DND-41 (cell line): ENCODE results near the gene GRAP2.

ENCODE experiments used
- ATAC-seq: fragments of 200-7000 bp; cut with Tn5 transposase; 3 replicates; pipeline ENCODE4 v1.9.1; 2021; ENCODE audit warnings: low read depth; ENCODE audit not compliant: insufficient read depth
- DNase-seq: peaks from one replicate; pipeline ENCODE4 v3.0.0-alpha.2; 2020
- H2AFZ ChIP-seq: 2 replicates; pipeline ENCODE4 v1.6.0; 2012; ENCODE audit warnings: low read depth, low read length
- H3K27ac ChIP-seq: 2 replicates; pipeline ENCODE4 v1.5.1; 2012; ENCODE audit warnings: low read length, inconsistent platforms
- H3K27me3 ChIP-seq: fragments of 200-600 bp; sonication (generic); 2 replicates; pipeline ENCODE4 v1.6.0; 2012; ENCODE audit warnings: low read length, mild to moderate bottlenecking, inconsistent platforms; ENCODE audit not compliant: insufficient read depth, poor library complexity
- H3K36me3 ChIP-seq: 2 replicates; pipeline ENCODE4 v1.5.1; 2012; ENCODE audit warnings: low read length, inconsistent platforms; ENCODE audit not compliant: insufficient read depth
- H3K4me1 ChIP-seq: 2 replicates; pipeline ENCODE4 v1.5.1; 2012; ENCODE audit warnings: mild to moderate bottlenecking, low read length; ENCODE audit not compliant: insufficient read depth
- H3K4me2 ChIP-seq: 2 replicates; pipeline ENCODE4 v1.6.0; 2012; ENCODE audit warnings: mild to moderate bottlenecking, moderate library complexity, low read length, inconsistent platforms; ENCODE audit not compliant: insufficient read depth
- H3K4me3 ChIP-seq, 2 experiments: fragments of 200-600 bp in 1 of 2; shearing (Covaris generic) in 1 of 2; 2 replicates each; pipeline ENCODE4 v1.5.1; 2012 to 2016; ENCODE audit warnings: inconsistent platforms in 2 of 2, low read length in 2 of 2, mild to moderate bottlenecking in 2 of 2, low read depth in 1 of 2, moderate library complexity in 1 of 2
- H3K79me2 ChIP-seq: 2 replicates; pipeline ENCODE4 v1.6.0; 2012; ENCODE audit warnings: low read length, inconsistent platforms; ENCODE audit not compliant: insufficient read depth
- H3K9ac ChIP-seq: 2 replicates; pipeline ENCODE4 v1.6.0; 2012; ENCODE audit warnings: low read depth, mild to moderate bottlenecking, inconsistent platforms, low read length, moderate library complexity
- H3K9me3 ChIP-seq: 2 replicates; pipeline ENCODE4 v1.5.1; 2012; ENCODE audit warnings: low read length, moderate library complexity, mild to moderate bottlenecking, inconsistent platforms; ENCODE audit not compliant: insufficient read depth, severe bottlenecking
- H4K20me1 ChIP-seq: 2 replicates; pipeline ENCODE4 v1.6.0; 2012; ENCODE audit warnings: low read length; ENCODE audit not compliant: insufficient read depth
- EZH2 ChIP-seq: IDR thresholded peaks from 3 replicates; pipeline ENCODE4 v1.6.1; 2012; ENCODE audit warnings: borderline replicate concordance, low read depth, mild to moderate bottlenecking, moderate library complexity, low read length, inconsistent platforms; ENCODE audit not compliant: severe bottlenecking
- TF ChIP-seq, protein P1 (sequence below): IDR thresholded peaks from 2 replicates; pipeline ENCODE4 v1.5.1; 2012; ENCODE audit warnings: borderline replicate concordance, low read length, moderate library complexity, mild to moderate bottlenecking; ENCODE audit not compliant: poor library complexity, severe bottlenecking; ENCODE audit errors: extremely low read depth

GRAP2 gene

DNA sequence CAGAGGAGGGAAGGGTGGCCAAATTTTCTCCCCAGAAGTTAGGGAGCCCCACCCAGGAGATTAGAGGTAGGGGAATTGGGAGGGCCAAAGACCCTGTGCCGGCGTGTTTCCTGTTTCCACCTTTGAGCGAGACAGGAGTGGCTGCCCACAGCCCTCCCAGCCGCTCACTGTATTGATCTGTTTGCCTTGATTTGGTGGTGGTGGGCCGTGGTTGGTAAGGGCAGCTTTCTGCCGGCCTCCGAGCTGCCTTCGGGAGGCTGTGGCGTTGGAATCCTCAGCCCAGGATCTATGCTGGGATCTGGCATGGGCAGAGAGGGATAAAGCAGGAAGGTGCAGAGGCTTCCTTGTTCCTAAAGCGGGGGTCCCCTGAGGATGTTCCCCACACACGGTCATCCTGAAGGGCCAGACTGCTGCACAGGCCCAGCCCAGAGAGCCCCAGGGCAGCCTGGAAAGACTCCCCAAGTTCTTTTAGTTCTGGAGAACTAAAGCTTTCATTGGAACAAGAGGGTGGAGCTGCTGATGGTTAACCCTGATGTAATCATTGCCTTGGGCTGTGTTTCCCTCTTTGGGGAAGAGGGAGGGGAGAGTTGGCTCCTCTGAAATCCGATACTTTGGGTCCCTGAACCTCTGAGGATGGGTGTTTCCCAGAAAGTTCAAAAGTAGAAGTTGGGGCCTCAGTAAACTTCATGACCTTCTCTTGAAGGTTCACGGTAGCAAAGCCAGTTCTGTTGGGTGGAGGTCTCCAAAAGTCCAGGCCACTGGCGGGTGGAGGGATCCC is 101.1 kb downstream of the GRAP2 start:
- Histone ChIP-seq H2AFZ (no peak overlapping the region), H3K9ac (no peak overlapping the region), H3K4me2 (no peak overlapping the region), H3K4me1 (no peaks in the 10 kb centered on the region), H3K79me2 (no peaks in the 10 kb centered on the region), H4K20me1 (no peaks in the 10 kb centered on the region), H3K9me3 (no peaks in the 10 kb centered on the region), H3K36me3 (no peaks in the 10 kb centered on the region), H3K27me3 (no peaks in the 10 kb centered on the region), H3K4me3 (no peak overlapping the region), H3K27ac (no peak overlapping the region)
- TF ChIP-seq EZH2 = no peak
- TF ChIP-seq, protein P1, sequence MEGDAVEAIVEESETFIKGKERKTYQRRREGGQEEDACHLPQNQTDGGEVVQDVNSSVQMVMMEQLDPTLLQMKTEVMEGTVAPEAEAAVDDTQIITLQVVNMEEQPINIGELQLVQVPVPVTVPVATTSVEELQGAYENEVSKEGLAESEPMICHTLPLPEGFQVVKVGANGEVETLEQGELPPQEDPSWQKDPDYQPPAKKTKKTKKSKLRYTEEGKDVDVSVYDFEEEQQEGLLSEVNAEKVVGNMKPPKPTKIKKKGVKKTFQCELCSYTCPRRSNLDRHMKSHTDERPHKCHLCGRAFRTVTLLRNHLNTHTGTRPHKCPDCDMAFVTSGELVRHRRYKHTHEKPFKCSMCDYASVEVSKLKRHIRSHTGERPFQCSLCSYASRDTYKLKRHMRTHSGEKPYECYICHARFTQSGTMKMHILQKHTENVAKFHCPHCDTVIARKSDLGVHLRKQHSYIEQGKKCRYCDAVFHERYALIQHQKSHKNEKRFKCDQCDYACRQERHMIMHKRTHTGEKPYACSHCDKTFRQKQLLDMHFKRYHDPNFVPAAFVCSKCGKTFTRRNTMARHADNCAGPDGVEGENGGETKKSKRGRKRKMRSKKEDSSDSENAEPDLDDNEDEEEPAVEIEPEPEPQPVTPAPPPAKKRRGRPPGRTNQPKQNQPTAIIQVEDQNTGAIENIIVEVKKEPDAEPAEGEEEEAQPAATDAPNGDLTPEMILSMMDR = no peak
- ATAC-seq (no peak), DNase-seq (no peak)

DNA sequence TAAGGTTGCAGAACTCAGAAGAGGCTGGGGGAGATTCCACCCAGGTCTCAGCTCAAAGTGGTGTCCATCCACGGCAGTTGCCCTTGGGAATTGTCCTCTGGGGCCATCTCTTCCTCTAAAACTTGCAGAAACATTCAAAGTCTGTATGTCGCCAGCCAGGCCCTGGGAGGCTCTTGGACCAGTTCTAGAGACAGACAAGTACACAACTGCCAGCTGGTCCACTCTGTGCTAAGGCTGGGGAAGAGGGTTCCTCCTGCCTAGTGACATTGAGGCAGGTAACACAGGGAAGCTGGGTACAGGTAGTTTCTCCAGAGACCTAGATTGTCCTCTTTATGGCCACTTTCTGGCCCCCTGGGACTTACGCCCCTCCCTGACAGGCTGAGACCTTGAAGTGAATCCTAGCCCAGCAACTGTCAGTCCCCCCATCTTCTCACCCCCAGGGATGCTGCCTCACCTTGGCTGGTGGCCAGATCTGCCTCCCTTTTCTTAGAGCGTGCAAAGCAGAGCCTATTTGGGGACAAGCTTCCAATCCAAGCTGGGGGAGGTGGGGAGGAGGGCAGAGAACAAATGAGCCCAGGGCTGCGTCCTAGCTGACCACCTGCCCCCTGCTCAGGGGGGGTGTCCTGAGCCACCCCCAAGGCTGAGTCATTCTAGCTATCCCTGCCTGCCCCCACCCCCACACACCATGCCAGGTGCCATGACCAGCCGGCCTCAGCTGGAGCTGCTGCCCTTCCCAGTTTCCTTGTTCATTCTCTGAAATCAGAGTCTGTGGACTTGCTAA is 102.2 kb downstream of the GRAP2 start:
- Histone ChIP-seq H3K27ac (no peak overlapping the region), H3K36me3 (no peaks in the 10 kb centered on the region), H2AFZ (no peak overlapping the region), H3K9ac (no peak overlapping the region), H3K27me3 (no peaks in the 10 kb centered on the region), H3K4me3 (no peak overlapping the region), H4K20me1 (no peaks in the 10 kb centered on the region), H3K4me1 (no peaks in the 10 kb centered on the region), H3K4me2 (no peak overlapping the region), H3K9me3 (no peaks in the 10 kb centered on the region), H3K79me2 (no peaks in the 10 kb centered on the region)
- TF ChIP-seq EZH2 = no peak
- TF ChIP-seq, protein P1 = no peak
- DNase-seq = no peak
- no peak for ATAC-seq

DNA sequence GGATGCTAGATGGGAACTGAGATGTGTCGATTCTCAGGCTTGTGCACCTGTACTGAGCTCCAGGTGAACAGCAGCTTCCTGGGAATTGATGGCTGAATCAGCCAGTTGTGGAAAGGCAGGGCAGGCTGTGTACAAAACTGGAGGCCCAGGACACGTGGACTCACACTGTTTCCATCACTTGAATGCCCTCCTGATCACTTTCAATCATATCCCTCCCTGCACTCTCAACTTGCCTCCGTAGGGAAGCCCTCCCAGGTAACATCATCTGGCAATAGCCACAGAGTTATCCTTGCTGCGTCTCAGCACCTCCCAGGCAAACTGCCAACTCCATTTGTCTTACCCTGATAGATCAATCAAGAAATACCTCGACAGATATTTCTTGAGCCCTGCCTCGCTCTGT is 104.0 kb downstream of the GRAP2 start:
- Histone ChIP-seq H3K79me2 (no peaks in the 10 kb centered on the region), H3K9me3 (no peaks in the 10 kb centered on the region), H2AFZ (no peak overlapping the region), H3K27ac (no peak overlapping the region), H4K20me1 (no peaks in the 10 kb centered on the region), H3K36me3 (no peaks in the 10 kb centered on the region), H3K4me3 (no peak overlapping the region), H3K27me3 (no peaks in the 10 kb centered on the region), H3K4me2 (no peak overlapping the region), H3K9ac (no peak overlapping the region), H3K4me1 (no peaks in the 10 kb centered on the region)
- DNase-seq = no peak
- no peak for ATAC-seq
- TF ChIP-seq EZH2 = no peak
- TF ChIP-seq, protein P1 = no peak
